GM12878 (cell line): Measurements from ENCODE around the gene TBC1D8. TPM values are rescaled to one million over a fixed set of nuclear protein-coding genes. Genes with fewer than 3 reads are reported as not detected.

Source experiments
- ATAC-seq: fragments of 200-7000 bp; cut with Tn5 transposase; 3 replicates; pipeline ENCODE4 v1.9.1; 2020; ENCODE audit warnings: mild to moderate bottlenecking, moderate library complexity
- BruUV-seq: library from RNA; stranded (reverse); fragments of 400-500 nt; replicated peaks from 2 replicates; lab custom pipeline; 2021; lab: Mats Ljungman, UMichigan
- CTCF ChIA-PET: fragments of 300-600 bp; sonication (Branson Sonifier 250); formaldehyde crosslinking; extraction: SDS; loops from one replicate; lab custom pipeline; 2021; ENCODE audit warnings: inconsistent platforms; lab: Yijun Ruan, JAX
- POLR2A ChIA-PET: fragments of 350-600 bp; formaldehyde crosslinking; extraction: SDS; loops from one replicate; lab custom pipeline; 2021; ENCODE audit warnings: inconsistent platforms; lab: Charles Lee
- RAD21 ChIA-PET: fragments of 300-600 bp; sonication (Branson Sonifier 250); formaldehyde crosslinking; loops from one replicate; lab custom pipeline; 2023; ENCODE audit warnings: antibody characterized with exemption; ENCODE audit not compliant: unreplicated experiment; lab: Charles Lee
- SMC1A ChIA-PET: fragments of 300-600 bp; sonication (Branson Sonifier 250); formaldehyde crosslinking; loops from one replicate; lab custom pipeline; 2023; ENCODE audit not compliant: unreplicated experiment, uncharacterized antibody; lab: Charles Lee
- DNase-seq: peaks from one replicate; pipeline ENCODE4 v3.0.0-alpha.2; 2011; ENCODE audit warnings: low read depth, low spot score
- FAIRE-seq: peaks from 3 replicates; lab custom pipeline; 2011; peaks lifted over from hg19 to GRCh38; lab: Jason Lieb, UNC
- H2AFZ ChIP-seq: 2 replicates; pipeline ENCODE4 v1.6.0; 2011; ENCODE audit warnings: low read depth, low read length, control low read depth; ENCODE audit not compliant: control insufficient read depth
- H3K27ac ChIP-seq: 2 replicates; pipeline ENCODE4 v1.5.1; 2011; ENCODE audit warnings: control low read depth; ENCODE audit not compliant: control insufficient read depth, insufficient read depth
- H3K27me3 ChIP-seq, 2 experiments: replicated peaks in 1 of 2; 2 replicates each; pipeline versions ENCODE4 v1.6.0 to v1.6.1; 2011; ENCODE audit warnings: low read length in 1 of 2; ENCODE audit not compliant: control insufficient read depth in 2 of 2, insufficient read depth in 2 of 2
- H3K36me3 ChIP-seq, 2 experiments: 2 replicates each; pipeline ENCODE4 v1.5.1; 2011; ENCODE audit warnings: low read length in 1 of 2; ENCODE audit not compliant: control insufficient read depth in 2 of 2, insufficient read depth in 2 of 2
- H3K4me1 ChIP-seq: 2 replicates; pipeline ENCODE4 v1.6.1; 2011; ENCODE audit warnings: mild to moderate bottlenecking, low read length, moderate library complexity, mixed read lengths; ENCODE audit not compliant: control insufficient read depth, insufficient read depth
- H3K4me2 ChIP-seq: 2 replicates; pipeline ENCODE4 v1.6.0; 2011; ENCODE audit warnings: control low read depth; ENCODE audit not compliant: control insufficient read depth, insufficient read depth
- H3K4me3 ChIP-seq: fragments of 200-600 bp; sonication (generic); 2 replicates; pipeline ENCODE4 v1.5.1; 2016
- H3K79me2 ChIP-seq: 2 replicates; pipeline ENCODE4 v1.6.0; 2011; ENCODE audit warnings: low read length; ENCODE audit not compliant: control insufficient read depth, insufficient read depth
- H3K9ac ChIP-seq: 2 replicates; pipeline ENCODE4 v1.8.0; 2011; ENCODE audit warnings: low read length, control low read depth, mixed read lengths; ENCODE audit not compliant: control insufficient read depth, insufficient read depth
- H3K9me3 ChIP-seq: replicated peaks from 3 replicates; pipeline ENCODE4 v1.5.1; 2011; ENCODE audit warnings: mild to moderate bottlenecking, low read length; ENCODE audit not compliant: control insufficient read depth, insufficient read depth
- H4K20me1 ChIP-seq: 2 replicates; pipeline ENCODE4 v1.6.0; 2011; ENCODE audit not compliant: control insufficient read depth, insufficient read depth
- CHD4 ChIP-seq: fragments of 200-600 bp; sonication (generic); IDR thresholded peaks from 2 replicates; pipeline ENCODE4 v1.6.1; 2016; ENCODE audit warnings: mild to moderate bottlenecking
- KAT2A ChIP-seq: conservative IDR thresholded peaks from 2 replicates; pipeline ENCODE4 v1.6.1; 2011; ENCODE audit warnings: low read depth, low read length; ENCODE audit not compliant: control insufficient read depth
- PAX8 ChIP-seq: fragments of 450-650 bp; IDR thresholded peaks from 2 replicates; pipeline ENCODE4 v1.6.1; 2017; ENCODE audit warnings: mild to moderate bottlenecking, moderate library complexity
- SIX5 ChIP-seq: IDR thresholded peaks from 2 replicates; pipeline ENCODE4 v1.6.1; 2011; ENCODE audit warnings: mild to moderate bottlenecking, low read depth, low read length, moderate library complexity; ENCODE audit not compliant: severe bottlenecking
- SMC3 ChIP-seq: IDR thresholded peaks from 2 replicates; pipeline ENCODE4 v1.6.1; 2011; ENCODE audit warnings: low read length, improper control_type of control experiment, borderline replicate concordance
- WGBS: methylation state at CpG from one replicate; pipeline ENCODE4 v1.1.6; 2016; ENCODE audit warnings: low lambda C conversion rate; ENCODE audit not compliant: insufficient replicate concordance, insufficient coverage; ENCODE audit errors: missing lambda C conversion rate; 5-methylcytosine and 5-hydroxymethylcytosine counted together
- in situ Hi-C: fragments of 300-500 bp; cut with MboI; formaldehyde crosslinking; loops from 9 replicates; pipeline ENCODE4 v1.14.3; 2018; ENCODE audit warnings: mixed read lengths
- intact Hi-C: fragments of 100-400 bp; cut with micrococcal nuclease; formaldehyde crosslinking; loops from one replicate; pipeline ENCODE4 v1.14.2; 2022; ENCODE audit not compliant: unreplicated experiment
- polyA plus RNA-seq, 11 experiments: library from polyadenylated mRNA; depleted of rRNA in 4 of 11; unstranded in 6 of 11; stranded (reverse) in 5 of 11; fragments of >200 nt; fragmentation: Nextera tagmentation in 4 of 11; fragmentation: Illumina TruSeq in 1 of 11; extraction: Ambion mirVana in 4 of 11; extraction: Trizol in 1 of 11; gene quantifications; 1 replicate in 1 of 11; 2 replicates in 10 of 11; pipeline versions ENCODE4 v1.2.1 to v1.2.3, GENCODE V29; 2011 to 2016; ENCODE audit warnings: inconsistent platforms in 2 of 11, missing spikeins in 2 of 11, low read depth in 1 of 11
- total RNA-seq, 4 experiments: library from RNA; depleted of rRNA in 3 of 4; stranded (reverse); fragments of >200 nt in 3 of 4; fragmentation: Illumina TruSeq in 1 of 4; extraction: Trizol in 1 of 4; gene quantifications; 2 replicates each; pipeline versions ENCODE4 v1.2.1 to v1.2.3, GENCODE V29; 2013 to 2021
- TF ChIP-seq, protein P1 (sequence below): fragments of 450-650 bp; IDR thresholded peaks from 2 replicates; pipeline ENCODE4 v1.6.1; 2017; ENCODE audit warnings: antibody characterized with exemption, mild to moderate bottlenecking, moderate library complexity

Gene TBC1D8
- total and polyA plus RNA-seq, 10 of the 15 experiments (the other 5 are each of a cell fraction or from before 2014, with no cell fraction given): 0.80 to 4.9 (median 4.4) TPM

GRCh38 chr2:100972452-100972851 lies 178.7 kb downstream of the TBC1D8 start (continued):
- no peak for TF ChIP-seq SIX5
- no peak for TF ChIP-seq CHD4
- no peak for TF ChIP-seq PAX8
- no peak for TF ChIP-seq KAT2A

- ChIA-PET SMC1A (interaction anchor here (0.7 kb wide), 1 partner anchor 754 kb away, joined by 5 read pairs; no protein-coding TSS in a partner anchor), POLR2A (no interaction called here), RAD21 (no interaction called here), CTCF (interaction anchor here (1.0 kb wide), 1 partner anchor 361 kb away, joined by 3 read pairs; no protein-coding TSS in a partner anchor)
- TF ChIP-seq, protein P1, sequence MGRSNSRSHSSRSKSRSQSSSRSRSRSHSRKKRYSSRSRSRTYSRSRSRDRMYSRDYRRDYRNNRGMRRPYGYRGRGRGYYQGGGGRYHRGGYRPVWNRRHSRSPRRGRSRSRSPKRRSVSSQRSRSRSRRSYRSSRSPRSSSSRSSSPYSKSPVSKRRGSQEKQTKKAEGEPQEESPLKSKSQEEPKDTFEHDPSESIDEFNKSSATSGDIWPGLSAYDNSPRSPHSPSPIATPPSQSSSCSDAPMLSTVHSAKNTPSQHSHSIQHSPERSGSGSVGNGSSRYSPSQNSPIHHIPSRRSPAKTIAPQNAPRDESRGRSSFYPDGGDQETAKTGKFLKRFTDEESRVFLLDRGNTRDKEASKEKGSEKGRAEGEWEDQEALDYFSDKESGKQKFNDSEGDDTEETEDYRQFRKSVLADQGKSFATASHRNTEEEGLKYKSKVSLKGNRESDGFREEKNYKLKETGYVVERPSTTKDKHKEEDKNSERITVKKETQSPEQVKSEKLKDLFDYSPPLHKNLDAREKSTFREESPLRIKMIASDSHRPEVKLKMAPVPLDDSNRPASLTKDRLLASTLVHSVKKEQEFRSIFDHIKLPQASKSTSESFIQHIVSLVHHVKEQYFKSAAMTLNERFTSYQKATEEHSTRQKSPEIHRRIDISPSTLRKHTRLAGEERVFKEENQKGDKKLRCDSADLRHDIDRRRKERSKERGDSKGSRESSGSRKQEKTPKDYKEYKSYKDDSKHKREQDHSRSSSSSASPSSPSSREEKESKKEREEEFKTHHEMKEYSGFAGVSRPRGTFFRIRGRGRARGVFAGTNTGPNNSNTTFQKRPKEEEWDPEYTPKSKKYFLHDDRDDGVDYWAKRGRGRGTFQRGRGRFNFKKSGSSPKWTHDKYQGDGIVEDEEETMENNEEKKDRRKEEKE: no peak
- no peak for TF ChIP-seq SMC3
- Histone ChIP-seq H3K79me2 (no peaks in the 10 kb centered on the region), H3K27me3 (peaks cover 1 to 2% of the 10 kb centered on the region in 2 experiments), H3K9ac (no peak overlapping the region), H3K27ac (no peak overlapping the region), H3K4me2 (no peak overlapping the region), H2AFZ (no peak overlapping the region), H3K36me3 (no peaks in the 10 kb centered on the region), H4K20me1 (no peaks in the 10 kb centered on the region), H3K9me3 (no peaks in the 10 kb centered on the region), H3K4me1 (peaks cover 1% of the 10 kb centered on the region), H3K4me3 (no peak overlapping the region)
- in situ Hi-C loops (no loop called here), intact Hi-C loops (no loop called here)
- FAIRE-seq (no peak), ATAC-seq (no peak), DNase-seq (no peak)
- no TSS peak for BruUV-seq
- WGBS: 28% methylated on average over 8 of the region's 9 CpGs
Measured at GRCh38 chr2:100971221-100971620, 180.0 kb downstream of the TBC1D8 start.
